Cardiac muscle cell (in vitro differentiated cells and primary cell): ENCODE data around the gene OGFOD3. TPM values are rescaled to one million over a fixed set of nuclear protein-coding genes. Genes with fewer than 3 reads are reported as not detected.

Source experiments
- DNase-seq, 2 donors: peaks; one replicate each; pipeline versions ENCODE4 v3.0.0 to v3.0.0-alpha.2; 2010 to 2017; ENCODE audit warnings: low read depth in 1 of 2, low spot score in 1 of 2
- H3K27ac ChIP-seq: fragments of 200-600 bp; sonication (generic); 2 replicates; pipeline ENCODE4 v1.5.1; 2016
- H3K27me3 ChIP-seq: fragments of 200-600 bp; sonication (generic); 2 replicates; pipeline ENCODE4 v1.6.0; 2016; ENCODE audit warnings: control low read depth
- H3K36me3 ChIP-seq: fragments of 200-600 bp; sonication (generic); 2 replicates; pipeline ENCODE4 v1.5.1; 2016; ENCODE audit warnings: control low read depth
- H3K4me1 ChIP-seq: fragments of 200-600 bp; sonication (generic); 2 replicates; pipeline ENCODE4 v1.8.1; 2017; ENCODE audit warnings: low read depth, mild to moderate bottlenecking, mixed run types
- H3K4me3 ChIP-seq: fragments of 200-600 bp; sonication (generic); 2 replicates; pipeline ENCODE4 v1.5.1; 2016; ENCODE audit warnings: mild to moderate bottlenecking
- H3K9me3 ChIP-seq: fragments of 200-600 bp; sonication (generic); 2 replicates; pipeline ENCODE4 v1.5.1; 2017; ENCODE audit warnings: low read depth, mild to moderate bottlenecking, control low read depth
- polyA plus RNA-seq: library from polyadenylated mRNA; unstranded; fragments of >200 nt; fragmentation: Nextera tagmentation; extraction: Ambion mirVana; gene quantifications from 2 replicates; pipeline ENCODE4 v1.2.1, GENCODE V29; 2016
- total RNA-seq: library from RNA; depleted of rRNA; stranded (reverse); fragments of >200 nt; gene quantifications from 2 replicates; pipeline ENCODE4 v1.2.3, GENCODE V29; 2016
- TF ChIP-seq, protein P1 (sequence below): IDR thresholded peaks from 2 replicates; pipeline ENCODE4 v1.5.1; 2012; ENCODE audit warnings: low read depth, mild to moderate bottlenecking, low read length

The OGFOD3 gene
- total and polyA plus RNA-seq, 2 experiments from 2014 or later: 26.1 to 45.2 TPM

DNA sequence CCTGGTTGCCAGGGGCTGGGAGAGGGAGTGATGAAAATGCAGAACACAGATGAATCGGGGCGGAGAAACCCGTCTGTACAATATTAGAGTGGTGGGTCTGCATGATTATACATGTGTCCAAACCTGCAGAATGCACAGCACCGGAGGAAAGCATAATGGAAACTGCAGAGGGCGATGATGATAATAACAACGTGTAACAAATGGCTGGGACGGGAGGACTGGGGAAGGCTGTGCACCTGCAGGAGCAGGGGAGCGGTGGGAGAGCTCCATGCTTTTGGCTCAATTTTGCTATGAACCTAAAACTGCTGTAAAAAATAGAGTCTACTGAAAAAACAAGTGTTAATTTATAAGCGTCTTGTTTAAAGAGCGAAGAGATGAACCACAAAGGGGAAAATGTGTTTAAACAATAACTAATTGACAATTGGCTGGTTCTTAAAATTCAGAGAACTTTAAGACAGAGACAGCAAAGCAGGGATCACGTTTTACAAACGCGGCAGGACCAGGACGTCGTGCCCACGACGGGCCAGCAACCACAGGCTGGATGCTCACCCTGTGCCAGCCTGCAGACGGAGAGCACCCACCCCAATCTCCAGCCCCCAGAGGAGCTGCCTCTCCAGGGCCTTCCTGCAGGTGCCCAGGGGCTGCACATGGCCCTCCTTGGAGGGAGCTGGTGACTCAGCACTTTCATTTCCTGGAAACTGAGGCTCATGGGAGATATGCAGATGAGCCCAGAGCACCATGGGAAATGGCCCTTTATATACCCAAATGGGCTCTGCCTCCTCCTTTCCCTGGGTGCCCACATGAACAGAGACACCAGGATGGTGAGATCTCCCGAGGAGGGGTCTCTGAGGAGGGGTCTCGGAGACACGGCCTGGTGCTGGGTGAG is 59.7 kb downstream of the OGFOD3 start, which contains the start of gene TEX19:
Gene TEX19 (plus strand): TSS at position 783 of the 886 bp plus-strand sequence. CDS start 2,904 bp downstream, outside the sequence.
- peaks cover 3% of the 10 kb centered on the region for H3K4me1 ChIP-seq
- no peaks in the 10 kb centered on the region for H3K27me3 ChIP-seq
- no peaks in the 10 kb centered on the region for H3K9me3 ChIP-seq
- H3K4me3 ChIP-seq: no peak within 1 kb of the TSS
- no peak for DNase-seq
- TF ChIP-seq, protein P1, sequence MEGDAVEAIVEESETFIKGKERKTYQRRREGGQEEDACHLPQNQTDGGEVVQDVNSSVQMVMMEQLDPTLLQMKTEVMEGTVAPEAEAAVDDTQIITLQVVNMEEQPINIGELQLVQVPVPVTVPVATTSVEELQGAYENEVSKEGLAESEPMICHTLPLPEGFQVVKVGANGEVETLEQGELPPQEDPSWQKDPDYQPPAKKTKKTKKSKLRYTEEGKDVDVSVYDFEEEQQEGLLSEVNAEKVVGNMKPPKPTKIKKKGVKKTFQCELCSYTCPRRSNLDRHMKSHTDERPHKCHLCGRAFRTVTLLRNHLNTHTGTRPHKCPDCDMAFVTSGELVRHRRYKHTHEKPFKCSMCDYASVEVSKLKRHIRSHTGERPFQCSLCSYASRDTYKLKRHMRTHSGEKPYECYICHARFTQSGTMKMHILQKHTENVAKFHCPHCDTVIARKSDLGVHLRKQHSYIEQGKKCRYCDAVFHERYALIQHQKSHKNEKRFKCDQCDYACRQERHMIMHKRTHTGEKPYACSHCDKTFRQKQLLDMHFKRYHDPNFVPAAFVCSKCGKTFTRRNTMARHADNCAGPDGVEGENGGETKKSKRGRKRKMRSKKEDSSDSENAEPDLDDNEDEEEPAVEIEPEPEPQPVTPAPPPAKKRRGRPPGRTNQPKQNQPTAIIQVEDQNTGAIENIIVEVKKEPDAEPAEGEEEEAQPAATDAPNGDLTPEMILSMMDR: no peak
- H3K27ac ChIP-seq: no peak within 1 kb of the TSS
- H3K36me3 ChIP-seq: no peaks in the 10 kb centered on the region

DNA sequence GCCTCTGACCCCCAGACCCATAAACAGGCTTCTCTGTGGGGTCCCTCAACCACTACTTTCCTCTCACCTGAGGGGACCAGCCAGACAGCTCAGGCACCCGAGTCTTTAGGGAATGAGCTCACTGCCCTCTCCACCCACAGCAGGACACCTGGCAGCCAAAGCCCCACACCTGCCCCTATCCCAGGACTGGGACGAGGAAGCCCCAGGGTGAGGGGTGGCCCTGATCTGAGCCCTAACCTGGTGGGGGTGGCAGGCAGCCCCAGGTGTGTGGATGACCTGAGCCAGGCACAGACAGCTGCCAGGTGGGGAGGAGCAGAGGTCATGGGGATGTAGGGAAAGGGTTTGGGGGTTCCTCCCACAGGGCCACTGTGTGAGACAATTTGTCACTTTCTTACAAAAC is 61.0 kb downstream of the OGFOD3 start:
- H3K36me3 ChIP-seq: no peaks in the 10 kb centered on the region
- H3K9me3 ChIP-seq: no peaks in the 10 kb centered on the region
- no peak overlapping the region for H3K4me3 ChIP-seq
- H3K27me3 ChIP-seq: no peaks in the 10 kb centered on the region
- peaks cover 3% of the 10 kb centered on the region for H3K4me1 ChIP-seq
- TF ChIP-seq, protein P1: no peak
- H3K27ac ChIP-seq: no peak overlapping the region
- DNase-seq: no peak

- Histone ChIP-seq H3K4me1 (peaks cover 3% of the 10 kb centered on the region), H3K27me3 (no peaks in the 10 kb centered on the region), H3K9me3 (no peaks in the 10 kb centered on the region), H3K4me3 (no peak overlapping the region), H3K36me3 (no peaks in the 10 kb centered on the region), H3K27ac (no peak overlapping the region)
- TF ChIP-seq, protein P1: no peak
- DNase-seq: peak in 1 of 2 donors; percentile 37
These were observed 61.5 kb downstream of the OGFOD3 start for GRCh38 chr17:82356845-82357355.

DNA sequence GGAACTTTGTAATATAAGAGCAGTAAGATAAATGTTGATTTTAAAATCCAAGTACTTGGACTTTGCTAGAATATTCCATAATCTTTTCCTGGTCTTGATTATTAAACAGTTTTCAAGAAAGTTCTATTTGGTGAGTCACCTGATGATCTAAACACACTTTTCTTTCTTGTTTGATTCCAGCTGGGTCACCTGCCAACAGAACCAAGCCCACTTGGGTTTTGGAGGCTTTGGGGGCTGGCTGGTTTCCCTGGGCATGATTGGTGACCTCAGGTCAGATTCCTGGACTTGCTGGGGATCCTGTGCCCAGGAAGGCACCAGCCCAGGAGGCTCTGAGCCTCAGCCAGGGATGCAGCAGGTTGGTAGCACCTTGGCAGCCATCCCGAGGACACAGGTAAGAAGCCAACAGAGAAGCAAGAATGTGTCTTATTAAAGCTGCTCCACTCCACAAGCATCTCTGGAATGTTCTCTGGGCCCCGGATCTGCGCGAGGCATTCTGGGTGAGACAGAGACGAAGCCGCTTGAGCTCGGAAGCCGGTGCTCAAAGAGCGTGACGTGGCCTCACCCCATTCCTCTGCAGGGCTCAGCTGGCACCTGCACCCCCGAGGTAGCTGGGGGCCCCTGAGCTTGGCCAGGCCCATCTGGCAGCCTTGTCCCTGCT is 62.5 kb downstream of the OGFOD3 start:
- TF ChIP-seq, protein P1: no peak
- H3K9me3 ChIP-seq: no peaks in the 10 kb centered on the region
- H3K4me1 ChIP-seq: peaks cover 3% of the 10 kb centered on the region
- H3K4me3 ChIP-seq: no peak overlapping the region
- DNase-seq: peak in 1 of 2 donors; percentile 24
- no peaks in the 10 kb centered on the region for H3K27me3 ChIP-seq
- H3K36me3 ChIP-seq: no peaks in the 10 kb centered on the region
- H3K27ac ChIP-seq: no peak overlapping the region

GRCh38 chr17:82354804-82355308 is 63.5 kb downstream of the OGFOD3 start:
- no peak for DNase-seq
- Histone ChIP-seq H3K27me3 (no peaks in the 10 kb centered on the region), H3K4me1 (peaks cover 3% of the 10 kb centered on the region), H3K9me3 (no peaks in the 10 kb centered on the region), H3K36me3 (no peaks in the 10 kb centered on the region), H3K27ac (no peak overlapping the region), H3K4me3 (no peak overlapping the region)
- TF ChIP-seq, protein P1: no peak
